ENCODE results near the gene APOOL. TPM values are rescaled to one million over a fixed set of nuclear protein-coding genes. Genes with fewer than 3 reads are reported as not detected.
"Not testable (repeated sequence)": the region's sequence is repeated elsewhere in the genome, so short reads cannot be mapped to it uniquely, and the experiment has no call there.

APOOL gene
- total RNA-seq, 2 experiments from 2014 or later: 8.9 to 14.3 TPM

- H3K27ac ChIP-seq (ENCODE audit: low read depth, low read length, poor library complexity, severe bottlenecking): peak overlapping the region; percentile 5
- H3K9me3 ChIP-seq (ENCODE audit: low read length): no peaks in the 10 kb centered on the region
- H2AFZ ChIP-seq (ENCODE audit: low read length): peak overlapping the region; percentile 73; the same call in 1 of the 2 replicates
- TF ChIP-seq CTCF (conservative IDR thresholded peaks at IDR 0.05; ENCODE audit: low read length) (no peak), EZH2phosphoT487 (IDR thresholded peaks at IDR 0.05; ENCODE audit: borderline replicate concordance, low read depth, low read length) (no peak)
- POLR2A ChIA-PET: interaction anchor here (1.1 kb wide), 1 partner anchor 8 kb away, joined by 3 read pairs; no protein-coding TSS in a partner anchor
- no TSS peak for BruUV-seq (replicated peaks)
- H3K36me3 ChIP-seq (ENCODE audit: insufficient read depth, low read length): no peaks in the 10 kb centered on the region
- peak overlapping the region; percentile 69 for H3K4me2 ChIP-seq (ENCODE audit: low read length)
- H3K4me1 ChIP-seq (ENCODE audit: insufficient read depth, low read length, poor library complexity, severe bottlenecking): no peaks in the 10 kb centered on the region
- CTCF ChIA-PET (ENCODE audit: unreplicated experiment): no interaction called here
- DNase-seq (ENCODE audit: low spot score): peak; percentile 5
- intact Hi-C loops (cut with micrococcal nuclease; ENCODE audit: unreplicated experiment): loop anchor here (5.0 kb wide), 1 partner anchor 277 kb away; no protein-coding TSS in a partner anchor
- H4K20me1 ChIP-seq (ENCODE audit: insufficient read depth, low read length): no peaks in the 10 kb centered on the region
- peak overlapping the region; percentile 78 for H3K4me3 ChIP-seq (ENCODE audit: low read depth, low read length, poor library complexity, severe bottlenecking)
- H3K79me2 ChIP-seq (ENCODE audit: insufficient read depth, low read depth, low read length): peaks cover 8% of the 10 kb centered on the region; the same call in 1 of the 2 replicates
- no peaks in the 10 kb centered on the region for H3K9me2 ChIP-seq (ENCODE audit: insufficient read depth, low read length)
Measured at GRCh38 chrX:85004255-85004654, 578 bp downstream of the APOOL start.

GRCh38 chrX:85012098-85012497 is 8.4 kb downstream of the APOOL start:
- H3K4me2 ChIP-seq (ENCODE audit: low read length): no peak overlapping the region
- H3K36me3 ChIP-seq (ENCODE audit: insufficient read depth, low read length): no peaks in the 10 kb centered on the region
- no peak overlapping the region for H3K27ac ChIP-seq (ENCODE audit: low read depth, low read length, poor library complexity, severe bottlenecking)
- no peaks in the 10 kb centered on the region for H3K79me2 ChIP-seq (ENCODE audit: insufficient read depth, low read depth, low read length)
- intact Hi-C loops (cut with micrococcal nuclease; ENCODE audit: unreplicated experiment): no loop called here
- no peaks in the 10 kb centered on the region for H3K9me2 ChIP-seq (ENCODE audit: insufficient read depth, low read length)
- ChIA-PET CTCF (ENCODE audit: unreplicated experiment) (no interaction called here), POLR2A (interaction anchor here (0.8 kb wide), 1 partner anchor 8 kb away, joined by 3 read pairs; no protein-coding TSS in a partner anchor)
- H3K4me3 ChIP-seq (ENCODE audit: low read depth, low read length, poor library complexity, severe bottlenecking): no peak overlapping the region
- TF ChIP-seq EZH2phosphoT487 (IDR thresholded peaks at IDR 0.05; ENCODE audit: borderline replicate concordance, low read depth, low read length) (no peak), CTCF (conservative IDR thresholded peaks at IDR 0.05; ENCODE audit: low read length) (no peak)
- no peaks in the 10 kb centered on the region for H4K20me1 ChIP-seq (ENCODE audit: insufficient read depth, low read length)
- H2AFZ ChIP-seq (ENCODE audit: low read length): no peak overlapping the region
- no peaks in the 10 kb centered on the region for H3K9me3 ChIP-seq (ENCODE audit: low read length)
- BruUV-seq (replicated peaks): no TSS peak
- H3K4me1 ChIP-seq (ENCODE audit: insufficient read depth, low read length, poor library complexity, severe bottlenecking): no peaks in the 10 kb centered on the region
- DNase-seq (ENCODE audit: low spot score): no peak

- BruUV-seq (replicated peaks); intact Hi-C loops (cut with micrococcal nuclease; ENCODE audit: unreplicated experiment); H3K36me3 ChIP-seq (ENCODE audit: insufficient read depth, low read length); H3K4me2 ChIP-seq (ENCODE audit: low read length); H3K9me2 ChIP-seq (ENCODE audit: insufficient read depth, low read length); H3K27ac ChIP-seq (ENCODE audit: low read depth, low read length, poor library complexity, severe bottlenecking); CTCF ChIA-PET (ENCODE audit: unreplicated experiment); H4K20me1 ChIP-seq (ENCODE audit: insufficient read depth, low read length); H2AFZ ChIP-seq (ENCODE audit: low read length); H3K9me3 ChIP-seq (ENCODE audit: low read length); POLR2A ChIA-PET; DNase-seq (ENCODE audit: low spot score); H3K4me1 ChIP-seq (ENCODE audit: insufficient read depth, low read length, poor library complexity, severe bottlenecking); H3K79me2 ChIP-seq (ENCODE audit: insufficient read depth, low read depth, low read length); H3K4me3 ChIP-seq (ENCODE audit: low read depth, low read length, poor library complexity, severe bottlenecking): not testable (repeated sequence)
Measured at GRCh38 chrX:85015351-85015750, 11.7 kb downstream of the APOOL start.
